Ishikawa (cell line): ENCODE results near the gene MYH15.

Experiments used
- MAX ChIP-seq: IDR thresholded peaks from 2 replicates; pipeline ENCODE4 v1.6.1; 2012
- REST ChIP-seq: IDR thresholded peaks from 2 replicates; pipeline ENCODE4 v1.6.1; 2012; ENCODE audit warnings: low read depth, mild to moderate bottlenecking
- TEAD4 ChIP-seq: IDR thresholded peaks from 2 replicates; pipeline ENCODE4 v1.6.1; 2012

GRCh38 chr3:108497271-108497670, 13.1 kb downstream of the MYH15 start:
- TF ChIP-seq MAX: no peak
- no peak for TF ChIP-seq TEAD4
- TF ChIP-seq REST: no peak
